ENCODE results near the gene NCEH1.
A peak's percentile ranks its signal among the peaks of the same experiment; 100 is the strongest.

The NCEH1 gene

DNA sequence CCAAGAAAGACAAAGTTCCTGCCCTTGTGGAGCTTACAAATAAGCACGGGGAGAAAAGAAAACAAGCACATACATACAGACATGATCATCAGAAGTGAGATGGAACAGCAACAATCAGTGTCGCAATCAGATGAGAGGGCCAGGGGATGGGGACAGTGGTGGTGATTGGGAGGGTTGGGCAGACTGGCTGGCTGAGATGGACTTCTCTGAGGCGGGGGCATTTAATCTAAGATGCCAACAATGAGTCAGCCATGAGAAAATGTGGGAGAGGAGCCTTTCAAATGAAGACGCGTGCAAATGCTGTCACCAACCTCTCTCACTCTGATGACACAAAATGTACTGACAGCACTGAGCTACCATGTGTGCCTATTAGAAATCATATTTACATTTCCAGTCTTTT is 81.4 kb downstream of the NCEH1 start:
- TF ChIP-seq POLR2A (IDR thresholded peaks at IDR 0.05; ENCODE audit: extremely low read depth, insufficient read length) (no peak), MYC (IDR thresholded peaks at IDR 0.05; ENCODE audit: low read depth, low read length) (no peak)
- TF ChIP-seq, protein P1, sequence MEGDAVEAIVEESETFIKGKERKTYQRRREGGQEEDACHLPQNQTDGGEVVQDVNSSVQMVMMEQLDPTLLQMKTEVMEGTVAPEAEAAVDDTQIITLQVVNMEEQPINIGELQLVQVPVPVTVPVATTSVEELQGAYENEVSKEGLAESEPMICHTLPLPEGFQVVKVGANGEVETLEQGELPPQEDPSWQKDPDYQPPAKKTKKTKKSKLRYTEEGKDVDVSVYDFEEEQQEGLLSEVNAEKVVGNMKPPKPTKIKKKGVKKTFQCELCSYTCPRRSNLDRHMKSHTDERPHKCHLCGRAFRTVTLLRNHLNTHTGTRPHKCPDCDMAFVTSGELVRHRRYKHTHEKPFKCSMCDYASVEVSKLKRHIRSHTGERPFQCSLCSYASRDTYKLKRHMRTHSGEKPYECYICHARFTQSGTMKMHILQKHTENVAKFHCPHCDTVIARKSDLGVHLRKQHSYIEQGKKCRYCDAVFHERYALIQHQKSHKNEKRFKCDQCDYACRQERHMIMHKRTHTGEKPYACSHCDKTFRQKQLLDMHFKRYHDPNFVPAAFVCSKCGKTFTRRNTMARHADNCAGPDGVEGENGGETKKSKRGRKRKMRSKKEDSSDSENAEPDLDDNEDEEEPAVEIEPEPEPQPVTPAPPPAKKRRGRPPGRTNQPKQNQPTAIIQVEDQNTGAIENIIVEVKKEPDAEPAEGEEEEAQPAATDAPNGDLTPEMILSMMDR (IDR thresholded peaks at IDR 0.05; ENCODE audit: low read depth, low read length), result no peak
- TF ChIP-seq, protein P2, sequence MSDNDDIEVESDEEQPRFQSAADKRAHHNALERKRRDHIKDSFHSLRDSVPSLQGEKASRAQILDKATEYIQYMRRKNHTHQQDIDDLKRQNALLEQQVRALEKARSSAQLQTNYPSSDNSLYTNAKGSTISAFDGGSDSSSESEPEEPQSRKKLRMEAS (IDR thresholded peaks at IDR 0.05; ENCODE audit: low read depth, low read length), result no peak
- peak; percentile 14 for DNase-seq (ENCODE audit: low read depth)
- H3K4me3 ChIP-seq (ENCODE audit: low read depth, low read length), result no peak overlapping the region

DNA sequence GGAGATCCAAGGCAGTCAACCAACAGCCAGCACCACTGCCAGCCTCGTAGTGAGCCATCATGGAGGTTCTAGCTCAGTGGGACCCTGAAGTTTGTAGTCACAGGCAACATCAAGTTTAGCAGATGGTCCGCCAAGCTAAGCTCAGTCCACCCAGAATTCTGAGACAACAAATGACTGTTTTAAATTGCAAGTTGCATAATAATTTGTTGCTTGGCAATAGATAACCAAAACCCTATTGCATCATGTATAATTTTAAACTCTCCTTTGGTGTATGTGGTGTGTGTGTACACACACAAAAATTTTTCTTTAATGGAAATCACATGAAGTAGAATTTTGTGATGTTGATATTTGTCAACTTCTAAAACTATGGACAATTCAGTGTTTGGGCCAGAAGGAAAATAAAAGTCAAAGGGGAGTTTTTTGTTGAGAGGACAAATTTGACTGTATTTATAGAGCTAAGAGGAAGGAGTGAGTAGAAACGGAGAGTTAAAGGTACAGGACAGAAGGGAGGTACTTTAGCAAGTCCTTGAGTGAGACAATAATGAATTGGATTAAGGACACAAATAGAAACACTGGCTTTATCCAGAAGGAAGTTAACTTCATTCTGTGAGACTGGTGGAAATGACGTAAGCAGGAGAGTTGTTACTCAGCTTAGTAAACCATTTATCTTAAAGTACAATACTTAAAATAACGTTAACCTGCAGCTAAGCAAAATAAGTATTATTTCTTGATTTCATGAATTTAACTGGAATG is 83.6 kb downstream of the NCEH1 start:
- peak; percentile 63 for DNase-seq (ENCODE audit: low read depth)
- no peak overlapping the region for H3K4me3 ChIP-seq (ENCODE audit: low read depth, low read length)
- TF ChIP-seq, protein P1 (IDR thresholded peaks at IDR 0.05; ENCODE audit: low read depth, low read length), result no peak
- TF ChIP-seq, protein P2 (IDR thresholded peaks at IDR 0.05; ENCODE audit: low read depth, low read length), result no peak
- TF ChIP-seq MYC (IDR thresholded peaks at IDR 0.05; ENCODE audit: low read depth, low read length), result no peak

DNA sequence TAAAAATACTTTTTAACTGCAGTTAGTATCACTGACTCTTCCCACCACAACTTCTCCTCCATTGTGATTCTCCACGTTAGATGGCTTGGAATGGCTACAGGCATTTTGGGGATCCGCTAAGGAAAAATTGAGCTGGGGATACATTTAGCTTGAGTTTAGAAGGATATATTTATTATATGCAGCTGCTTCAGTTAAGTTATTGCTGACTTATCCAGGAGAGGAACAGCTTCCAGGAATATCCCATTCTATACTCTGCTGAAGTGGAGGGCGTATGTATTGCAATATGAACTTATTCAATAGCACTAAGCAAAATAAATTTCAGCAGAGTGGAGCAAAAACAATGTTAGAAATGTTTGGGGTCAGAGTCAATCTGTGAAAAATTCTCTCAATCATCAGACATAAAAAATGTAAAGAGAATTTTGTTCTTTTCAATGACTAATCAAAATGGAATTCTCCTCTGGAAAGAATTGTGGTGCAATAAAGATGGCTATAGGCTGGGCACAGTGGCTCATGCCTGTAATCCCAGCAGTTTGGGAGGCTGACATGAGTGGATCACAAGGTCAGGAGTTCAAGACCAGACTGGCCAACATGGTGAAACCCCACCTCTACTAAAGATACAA is 84.7 kb downstream of the NCEH1 start:
- no peak for TF ChIP-seq MYC (IDR thresholded peaks at IDR 0.05; ENCODE audit: low read depth, low read length)
- TF ChIP-seq, protein P1 (IDR thresholded peaks at IDR 0.05; ENCODE audit: low read depth, low read length), result no peak
- TF ChIP-seq POLR2A (IDR thresholded peaks at IDR 0.05; ENCODE audit: extremely low read depth, insufficient read length), result no peak
- TF ChIP-seq, protein P2 (IDR thresholded peaks at IDR 0.05; ENCODE audit: low read depth, low read length), result no peak
- no peak overlapping the region for H3K4me3 ChIP-seq (ENCODE audit: low read depth, low read length)
- no peak for DNase-seq (ENCODE audit: low read depth)

DNA sequence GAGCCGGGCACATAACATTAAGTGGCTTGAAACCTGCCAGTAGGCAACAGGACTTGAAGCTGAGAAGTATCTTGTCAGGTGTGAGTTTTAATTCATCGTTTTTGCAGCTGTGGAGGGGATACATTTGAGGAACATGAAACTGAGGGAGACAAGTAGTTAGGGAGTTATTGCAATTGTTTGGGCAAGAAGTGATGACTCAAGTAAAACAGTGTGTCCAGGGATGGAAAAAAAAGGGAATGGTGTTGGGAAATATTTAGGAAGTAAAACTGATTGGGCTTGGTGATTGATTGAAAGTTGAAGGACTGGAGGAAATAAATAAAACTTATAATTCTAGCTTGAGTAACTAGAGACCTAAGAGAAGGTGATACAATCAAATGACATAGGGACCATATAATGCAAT is 85.5 kb downstream of the NCEH1 start:
- DNase-seq (ENCODE audit: low read depth), result no peak
- TF ChIP-seq POLR2A (IDR thresholded peaks at IDR 0.05; ENCODE audit: extremely low read depth, insufficient read length), result no peak
- TF ChIP-seq, protein P2 (IDR thresholded peaks at IDR 0.05; ENCODE audit: low read depth, low read length), result no peak
- no peak for TF ChIP-seq MYC (IDR thresholded peaks at IDR 0.05; ENCODE audit: low read depth, low read length)
- TF ChIP-seq, protein P1 (IDR thresholded peaks at IDR 0.05; ENCODE audit: low read depth, low read length), result no peak
- no peak overlapping the region for H3K4me3 ChIP-seq (ENCODE audit: low read depth, low read length)

DNA sequence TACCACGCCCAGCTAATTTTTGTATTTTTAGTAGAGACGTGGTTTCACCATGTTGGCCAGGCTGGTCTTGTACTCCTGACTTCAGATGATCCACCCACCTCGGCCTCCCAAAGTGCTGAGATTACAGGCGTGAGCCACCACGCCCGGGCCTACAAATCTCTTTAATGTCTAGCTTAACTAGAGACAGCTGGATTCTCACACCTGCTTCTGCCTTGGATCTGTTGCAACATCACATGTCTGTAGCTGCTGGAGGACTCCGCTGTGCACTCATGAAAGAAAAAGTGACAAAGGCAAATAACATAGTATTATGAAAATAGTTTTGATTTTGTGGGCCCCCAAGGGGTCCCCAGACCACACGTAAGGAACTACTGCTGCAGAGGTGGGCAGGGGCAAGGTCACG is 85.9 kb downstream of the NCEH1 start:
- no peak overlapping the region for H3K4me3 ChIP-seq (ENCODE audit: low read depth, low read length)
- TF ChIP-seq, protein P1 (IDR thresholded peaks at IDR 0.05; ENCODE audit: low read depth, low read length), result no peak
- TF ChIP-seq, protein P2 (IDR thresholded peaks at IDR 0.05; ENCODE audit: low read depth, low read length), result no peak
- TF ChIP-seq MYC (IDR thresholded peaks at IDR 0.05; ENCODE audit: low read depth, low read length) (no peak), POLR2A (IDR thresholded peaks at IDR 0.05; ENCODE audit: extremely low read depth, insufficient read length) (no peak)
- peak; percentile 6 for DNase-seq (ENCODE audit: low read depth)
